SK-N-SH treated with all-trans-retinoic acid at 6 μM for 48 hours (cell line): ENCODE data around the gene BCL2L14.
A peak's percentile ranks its signal among the peaks of the same experiment; 100 is the strongest.

Experiments used
- ATAC-seq: fragments of 200-7000 bp; cut with Tn5 transposase; 3 replicates; pipeline ENCODE4 v1.9.1; 2020; ENCODE audit warnings: mild to moderate bottlenecking, moderate library complexity
- ARNTL ChIP-seq: fragments of 450-650 bp; formaldehyde crosslinking; IDR thresholded peaks from 2 replicates; pipeline ENCODE4 v1.5.0; 2020; ENCODE audit warnings: low read depth, mild to moderate bottlenecking, moderate library complexity, borderline replicate concordance
- BACH2 ChIP-seq: fragments of 250-450 bp; sonication (Bioruptor Pico); IDR thresholded peaks from 2 replicates; pipeline ENCODE4 v1.9.0; 2021; ENCODE audit warnings: mild to moderate bottlenecking, borderline replicate concordance
- CSDC2 ChIP-seq: fragments of 250-450 bp; sonication (Bioruptor Pico); IDR thresholded peaks from 2 replicates; pipeline ENCODE4 v1.5.0; 2020; ENCODE audit warnings: mild to moderate bottlenecking, moderate library complexity
- ESRRG ChIP-seq: fragments of 250-450 bp; sonication (Bioruptor Pico); IDR thresholded peaks from 2 replicates; pipeline ENCODE4 v1.6.1; 2021; ENCODE audit warnings: mild to moderate bottlenecking
- ISL1 ChIP-seq: fragments of 250-450 bp; sonication (Bioruptor Pico); IDR thresholded peaks from 2 replicates; pipeline ENCODE4 v2.1.2; 2022; ENCODE audit warnings: mild to moderate bottlenecking, moderate library complexity
- OSR1 ChIP-seq: fragments of 250-450 bp; sonication (Bioruptor Pico); IDR thresholded peaks from 2 replicates; pipeline ENCODE4 v1.8.0; 2022; ENCODE audit warnings: moderate library complexity, mild to moderate bottlenecking, inconsistent platforms
- PPARA ChIP-seq: fragments of 250-450 bp; sonication (Bioruptor Pico); IDR thresholded peaks from 2 replicates; pipeline ENCODE4 v1.5.0; 2020; ENCODE audit warnings: mild to moderate bottlenecking, borderline replicate concordance
- RARB ChIP-seq: fragments of 250-450 bp; sonication (Bioruptor Pico); IDR thresholded peaks from 2 replicates; pipeline ENCODE4 v1.8.0; 2021; ENCODE audit warnings: mild to moderate bottlenecking, moderate library complexity
- SNAI2 ChIP-seq: fragments of 250-450 bp; sonication (Bioruptor Pico); IDR thresholded peaks from 2 replicates; pipeline ENCODE4 v1.5.0; 2020; ENCODE audit warnings: mild to moderate bottlenecking, moderate library complexity
- TCF4 ChIP-seq: fragments of 250-450 bp; sonication (Bioruptor Pico); IDR thresholded peaks from 2 replicates; pipeline ENCODE4 v1.8.0; 2021; ENCODE audit warnings: mild to moderate bottlenecking, moderate library complexity, borderline replicate concordance
- TOX ChIP-seq: fragments of 250-450 bp; sonication (Bioruptor Pico); IDR thresholded peaks from 2 replicates; pipeline ENCODE4 v1.8.0; 2021; ENCODE audit warnings: mild to moderate bottlenecking, moderate library complexity, borderline replicate concordance
- ZC3H10 ChIP-seq: fragments of 250-450 bp; sonication (Bioruptor Pico); IDR thresholded peaks from 2 replicates; pipeline ENCODE4 v1.5.1; 2021; ENCODE audit warnings: mild to moderate bottlenecking, moderate library complexity
- ZFP3 ChIP-seq: fragments of 250-450 bp; sonication (Bioruptor Pico); IDR thresholded peaks from 2 replicates; pipeline ENCODE4 v1.5.0; 2020; ENCODE audit warnings: mild to moderate bottlenecking, moderate library complexity
- ZFP30 ChIP-seq: fragments of 450-650 bp; formaldehyde crosslinking; IDR thresholded peaks from 2 replicates; pipeline ENCODE4 v1.5.0; 2022; ENCODE audit warnings: mild to moderate bottlenecking, moderate library complexity
- ZNF565 ChIP-seq: fragments of 450-650 bp; formaldehyde crosslinking; conservative IDR thresholded peaks from 2 replicates; pipeline ENCODE4 v1.5.0; 2020; ENCODE audit warnings: low read depth, mild to moderate bottlenecking, moderate library complexity
- ZNF70 ChIP-seq: fragments of 450-650 bp; formaldehyde crosslinking; IDR thresholded peaks from 2 replicates; pipeline ENCODE4 v1.5.0; 2020; ENCODE audit warnings: mild to moderate bottlenecking, moderate library complexity
- ZNF8 ChIP-seq: fragments of 450-650 bp; formaldehyde crosslinking; IDR thresholded peaks from 2 replicates; pipeline ENCODE4 v1.5.0; 2020; ENCODE audit warnings: mild to moderate bottlenecking, moderate library complexity
- TF ChIP-seq, protein P1 (sequence below): fragments of 250-450 bp; sonication (Bioruptor Pico); IDR thresholded peaks from 2 replicates; pipeline ENCODE4 v1.5.0; 2020; ENCODE audit warnings: mild to moderate bottlenecking, moderate library complexity
- TF ChIP-seq, protein P2 (sequence below): fragments of 250-450 bp; sonication (Bioruptor Pico); IDR thresholded peaks from 2 replicates; pipeline ENCODE4 v1.5.1; 2020; ENCODE audit warnings: low read depth, mild to moderate bottlenecking, moderate library complexity
- TF ChIP-seq, protein P3 (sequence below): fragments of 250-450 bp; sonication (Bioruptor Pico); IDR thresholded peaks from 2 replicates; pipeline ENCODE4 v1.5.1; 2021; ENCODE audit warnings: mild to moderate bottlenecking, moderate library complexity

BCL2L14 gene

DNA sequence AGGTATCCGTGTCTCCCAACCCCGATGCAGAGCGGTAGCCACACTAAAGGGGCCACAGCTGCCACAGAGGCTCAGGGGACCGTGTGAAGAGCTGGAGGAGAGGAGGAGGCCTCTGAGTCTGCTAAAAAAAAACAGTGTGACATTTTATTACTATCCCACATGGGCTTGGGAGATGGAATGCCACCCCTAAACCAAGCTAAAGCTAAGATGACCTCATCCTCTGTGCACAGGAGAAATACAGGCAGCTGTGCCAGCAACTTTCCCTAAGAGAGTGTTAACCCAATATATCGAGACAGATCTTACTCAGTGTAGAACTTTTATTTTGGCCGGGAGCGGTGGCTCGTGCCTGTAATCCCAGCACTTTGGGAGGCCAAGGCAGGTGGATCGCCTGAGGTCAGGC lies 18.0 kb downstream of the BCL2L14 start (continued):
- TF ChIP-seq BACH2 = no peak
- TF ChIP-seq ARNTL (CRISPR knock-in tag) = no peak
- TF ChIP-seq TOX (CRISPR knock-in tag) = no peak
- no peak for TF ChIP-seq OSR1 (CRISPR knock-in tag)
- no peak for TF ChIP-seq ZNF565
- no peak for TF ChIP-seq ZNF70 (CRISPR knock-in tag)
- no peak for TF ChIP-seq RARB (CRISPR knock-in tag)
- TF ChIP-seq CSDC2 (CRISPR knock-in tag) = no peak
- TF ChIP-seq, protein P1, sequence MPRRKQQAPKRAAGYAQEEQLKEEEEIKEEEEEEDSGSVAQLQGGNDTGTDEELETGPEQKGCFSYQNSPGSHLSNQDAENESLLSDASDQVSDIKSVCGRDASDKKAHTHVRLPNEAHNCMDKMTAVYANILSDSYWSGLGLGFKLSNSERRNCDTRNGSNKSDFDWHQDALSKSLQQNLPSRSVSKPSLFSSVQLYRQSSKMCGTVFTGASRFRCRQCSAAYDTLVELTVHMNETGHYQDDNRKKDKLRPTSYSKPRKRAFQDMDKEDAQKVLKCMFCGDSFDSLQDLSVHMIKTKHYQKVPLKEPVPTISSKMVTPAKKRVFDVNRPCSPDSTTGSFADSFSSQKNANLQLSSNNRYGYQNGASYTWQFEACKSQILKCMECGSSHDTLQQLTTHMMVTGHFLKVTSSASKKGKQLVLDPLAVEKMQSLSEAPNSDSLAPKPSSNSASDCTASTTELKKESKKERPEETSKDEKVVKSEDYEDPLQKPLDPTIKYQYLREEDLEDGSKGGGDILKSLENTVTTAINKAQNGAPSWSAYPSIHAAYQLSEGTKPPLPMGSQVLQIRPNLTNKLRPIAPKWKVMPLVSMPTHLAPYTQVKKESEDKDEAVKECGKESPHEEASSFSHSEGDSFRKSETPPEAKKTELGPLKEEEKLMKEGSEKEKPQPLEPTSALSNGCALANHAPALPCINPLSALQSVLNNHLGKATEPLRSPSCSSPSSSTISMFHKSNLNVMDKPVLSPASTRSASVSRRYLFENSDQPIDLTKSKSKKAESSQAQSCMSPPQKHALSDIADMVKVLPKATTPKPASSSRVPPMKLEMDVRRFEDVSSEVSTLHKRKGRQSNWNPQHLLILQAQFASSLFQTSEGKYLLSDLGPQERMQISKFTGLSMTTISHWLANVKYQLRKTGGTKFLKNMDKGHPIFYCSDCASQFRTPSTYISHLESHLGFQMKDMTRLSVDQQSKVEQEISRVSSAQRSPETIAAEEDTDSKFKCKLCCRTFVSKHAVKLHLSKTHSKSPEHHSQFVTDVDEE = no peak
- TF ChIP-seq, all 23 proteins: peak for 0

DNA sequence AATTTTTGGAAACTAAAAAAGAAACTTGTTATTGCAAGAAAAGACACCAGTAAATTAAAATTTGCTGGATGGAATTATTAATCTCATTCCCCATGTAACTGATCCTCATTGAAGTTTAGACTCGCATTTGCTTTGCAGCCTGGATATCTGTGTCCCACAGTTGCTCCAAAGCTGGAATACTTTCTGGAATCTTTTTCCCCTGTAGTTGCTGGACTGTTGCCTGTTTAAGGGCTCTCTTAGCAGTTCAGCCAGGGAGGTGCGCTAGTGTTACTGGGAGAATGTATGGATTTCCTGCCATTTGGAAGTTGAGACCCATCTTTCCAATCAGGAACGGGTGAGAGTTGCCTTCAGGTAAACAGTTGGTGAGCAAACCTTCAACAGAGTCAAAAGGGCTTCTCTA lies 20.3 kb downstream of the BCL2L14 start:
- TF ChIP-seq ZFP30 (CRISPR knock-in tag) = no peak
- TF ChIP-seq, protein P2, sequence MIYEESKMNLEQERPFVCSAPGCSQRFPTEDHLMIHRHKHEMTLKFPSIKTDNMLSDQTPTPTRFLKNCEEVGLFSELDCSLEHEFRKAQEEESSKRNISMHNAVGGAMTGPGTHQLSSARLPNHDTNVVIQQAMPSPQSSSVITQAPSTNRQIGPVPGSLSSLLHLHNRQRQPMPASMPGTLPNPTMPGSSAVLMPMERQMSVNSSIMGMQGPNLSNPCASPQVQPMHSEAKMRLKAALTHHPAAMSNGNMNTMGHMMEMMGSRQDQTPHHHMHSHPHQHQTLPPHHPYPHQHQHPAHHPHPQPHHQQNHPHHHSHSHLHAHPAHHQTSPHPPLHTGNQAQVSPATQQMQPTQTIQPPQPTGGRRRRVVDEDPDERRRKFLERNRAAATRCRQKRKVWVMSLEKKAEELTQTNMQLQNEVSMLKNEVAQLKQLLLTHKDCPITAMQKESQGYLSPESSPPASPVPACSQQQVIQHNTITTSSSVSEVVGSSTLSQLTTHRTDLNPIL (CRISPR knock-in tag) = no peak
- TF ChIP-seq RARB (CRISPR knock-in tag) = no peak
- TF ChIP-seq ZFP3 (CRISPR knock-in tag) = no peak
- no peak for TF ChIP-seq ZNF8
- TF ChIP-seq ISL1 (CRISPR knock-in tag) = no peak
- no peak for ATAC-seq

DNA sequence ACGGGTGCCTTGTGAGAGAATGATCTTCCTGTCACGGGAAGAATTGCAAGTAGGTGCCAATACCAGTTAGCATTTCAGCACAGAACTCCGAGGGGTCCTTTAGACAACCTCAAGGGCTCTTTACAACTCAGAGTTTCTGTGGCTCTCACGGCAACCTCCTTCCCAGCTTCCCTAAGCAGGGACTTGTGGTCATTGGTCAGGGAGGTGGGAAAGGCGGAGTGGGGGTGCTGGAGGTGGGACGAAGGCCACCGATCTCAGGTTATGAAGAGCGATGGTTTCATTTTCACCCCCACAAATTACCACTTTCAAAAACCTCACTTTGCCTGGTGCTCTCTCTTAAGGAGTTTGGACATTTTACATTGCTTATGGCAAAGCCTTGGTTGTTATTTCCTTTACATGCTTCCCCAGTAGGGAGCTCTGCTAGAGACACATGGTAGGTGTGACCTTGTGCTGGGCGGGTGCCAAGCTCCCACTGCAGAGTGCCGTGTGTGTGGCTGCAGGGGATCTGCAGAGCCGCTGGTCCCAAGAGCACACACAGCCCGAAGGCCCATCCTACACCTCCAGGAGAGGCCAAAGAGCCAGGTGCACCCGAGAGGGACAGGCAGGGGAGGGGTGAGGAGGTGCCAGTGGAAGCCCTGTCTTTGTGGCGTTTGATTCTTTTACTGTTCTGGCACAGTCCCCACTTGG lies 21.4 kb downstream of the BCL2L14 start:
- ATAC-seq = peak; percentile 56; the same call in 2 of the 3 replicates
- peak; percentile 13; the same call in 1 of the 2 replicates for TF ChIP-seq TCF4 (CRISPR knock-in tag)
- no peak for TF ChIP-seq BACH2
- TF ChIP-seq, all 23 proteins: peak for 1

DNA sequence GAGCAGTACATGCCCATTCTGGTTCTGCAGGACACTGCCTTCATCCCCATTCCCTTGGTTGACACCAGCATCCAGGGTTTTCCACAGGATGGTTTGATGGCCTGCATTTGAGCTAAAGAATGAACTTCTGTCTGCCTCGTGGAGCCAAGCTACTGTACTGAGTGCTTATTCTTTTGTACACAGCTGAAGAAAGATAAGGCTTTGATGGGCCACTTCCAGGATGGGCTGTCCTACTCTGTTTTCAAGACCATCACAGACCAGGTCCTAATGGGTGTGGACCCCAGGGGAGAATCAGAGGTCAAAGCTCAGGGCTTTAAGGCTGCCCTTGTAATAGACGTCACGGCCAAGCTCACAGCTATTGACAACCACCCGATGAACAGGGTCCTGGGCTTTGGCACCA lies 23.7 kb downstream of the BCL2L14 start:
- TF ChIP-seq ZNF565 (no peak), TOX (CRISPR knock-in tag) (no peak), CSDC2 (CRISPR knock-in tag) (no peak), ISL1 (CRISPR knock-in tag) (no peak), TCF4 (CRISPR knock-in tag) (no peak), ZNF70 (CRISPR knock-in tag) (no peak), ARNTL (CRISPR knock-in tag) (no peak), ZFP30 (CRISPR knock-in tag) (no peak), OSR1 (CRISPR knock-in tag) (no peak), ESRRG (CRISPR knock-in tag) (no peak), ZC3H10 (no peak), ZFP3 (CRISPR knock-in tag) (no peak), PPARA (CRISPR knock-in tag) (no peak), BACH2 (no peak), SNAI2 (CRISPR knock-in tag) (no peak)
- TF ChIP-seq, protein P1 = no peak
- TF ChIP-seq, protein P3, sequence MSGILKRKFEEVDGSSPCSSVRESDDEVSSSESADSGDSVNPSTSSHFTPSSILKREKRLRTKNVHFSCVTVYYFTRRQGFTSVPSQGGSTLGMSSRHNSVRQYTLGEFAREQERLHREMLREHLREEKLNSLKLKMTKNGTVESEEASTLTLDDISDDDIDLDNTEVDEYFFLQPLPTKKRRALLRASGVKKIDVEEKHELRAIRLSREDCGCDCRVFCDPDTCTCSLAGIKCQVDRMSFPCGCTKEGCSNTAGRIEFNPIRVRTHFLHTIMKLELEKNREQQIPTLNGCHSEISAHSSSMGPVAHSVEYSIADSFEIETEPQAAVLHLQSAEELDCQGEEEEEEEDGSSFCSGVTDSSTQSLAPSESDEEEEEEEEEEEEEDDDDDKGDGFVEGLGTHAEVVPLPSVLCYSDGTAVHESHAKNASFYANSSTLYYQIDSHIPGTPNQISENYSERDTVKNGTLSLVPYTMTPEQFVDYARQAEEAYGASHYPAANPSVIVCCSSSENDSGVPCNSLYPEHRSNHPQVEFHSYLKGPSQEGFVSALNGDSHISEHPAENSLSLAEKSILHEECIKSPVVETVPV = no peak
- no peak for ATAC-seq
